ENCODE results near the gene CAPZA1. TPM values are rescaled to one million over a fixed set of nuclear protein-coding genes. Genes with fewer than 3 reads are reported as not detected.

CAPZA1 gene
- total RNA-seq, 1 experiment from 2014 or later = 273 TPM

GRCh38 chr1:112599477-112599876 is 20.2 kb upstream of the CAPZA1 start:
- CTCF ChIA-PET = no interaction called here
- no peaks in the 10 kb centered on the region for H3K4me1 ChIP-seq (ENCODE audit: insufficient read depth, low read length)

DNA sequence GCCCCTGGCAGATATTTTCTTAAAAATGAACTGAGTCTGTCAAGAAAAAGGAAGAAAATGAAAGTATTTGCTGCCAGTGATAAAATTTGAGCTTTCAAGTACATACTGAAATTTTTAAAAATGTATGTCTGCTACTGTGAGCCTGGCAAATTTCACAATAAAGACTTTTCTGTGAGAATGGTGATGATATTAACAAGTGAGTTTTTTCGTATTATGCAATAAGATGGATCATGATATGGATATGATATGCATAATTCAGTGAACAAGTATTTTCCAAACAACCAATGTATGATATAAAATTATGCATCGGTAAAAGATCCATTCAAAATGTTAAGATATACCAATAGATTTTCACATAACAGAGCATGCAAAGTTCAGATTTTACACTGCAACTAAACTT is 16.6 kb upstream of the CAPZA1 start:
- no peak overlapping the region for H2AFZ ChIP-seq (ENCODE audit: low read length)
- no peak overlapping the region for H3K27ac ChIP-seq (ENCODE audit: low read length)
- H3K79me2 ChIP-seq (ENCODE audit: low read length) = no peaks in the 10 kb centered on the region
- H3K4me2 ChIP-seq (ENCODE audit: low read length) = no peak overlapping the region
- no peaks in the 10 kb centered on the region for H3K9me2 ChIP-seq (replicated peaks; ENCODE audit: low read length)
- H3K36me3 ChIP-seq (ENCODE audit: low read depth, low read length) = peaks cover 19% of the 10 kb centered on the region
- H3K9ac ChIP-seq (ENCODE audit: low read length) = no peak overlapping the region
- BruUV-seq (replicated peaks) = no TSS peak
- no peak overlapping the region for H3K4me3 ChIP-seq (ENCODE audit: low read length)
- H3K27me3 ChIP-seq (ENCODE audit: low read length) = no peaks in the 10 kb centered on the region
- ChIA-PET POLR2A (ENCODE audit: unreplicated experiment) (no interaction called here), CTCF (no interaction called here)
- no peaks in the 10 kb centered on the region for H4K20me1 ChIP-seq (ENCODE audit: low read length)
- H3K9me3 ChIP-seq (ENCODE audit: low read length) = no peaks in the 10 kb centered on the region
- ATAC-seq = no peak
- H3K4me1 ChIP-seq (ENCODE audit: insufficient read depth, low read length) = no peaks in the 10 kb centered on the region
- no peak for DNase-seq
- TF ChIP-seq EZH2 (IDR thresholded peaks at IDR 0.05; ENCODE audit: low read length, unreplicated experiment) (no peak), CTCF (conservative IDR thresholded peaks at IDR 0.05; ENCODE audit: low read depth, low read length) (no peak), EZH2phosphoT487 (IDR thresholded peaks at IDR 0.05; ENCODE audit: borderline replicate concordance, low read length) (no peak)
- H3F3A ChIP-seq (ENCODE audit: low read length, unreplicated experiment) = no peaks in the 10 kb centered on the region
- intact Hi-C loops (cut with micrococcal nuclease) = no loop called here

More at GRCh38 chr1:112599477-112599876, 20.2 kb upstream of the CAPZA1 start:
- no peak overlapping the region for H3K4me2 ChIP-seq (ENCODE audit: low read length)
- H3K9me3 ChIP-seq (ENCODE audit: low read length) = no peaks in the 10 kb centered on the region
- no peaks in the 10 kb centered on the region for H3K9me2 ChIP-seq (replicated peaks; ENCODE audit: low read length)
- ATAC-seq (no peak), DNase-seq (no peak)
- no peaks in the 10 kb centered on the region for H4K20me1 ChIP-seq (ENCODE audit: low read length)
- intact Hi-C loops (cut with micrococcal nuclease) = loop anchor here (5.0 kb wide), 1 partner anchor 57 kb away; no protein-coding TSS in a partner anchor
- no peaks in the 10 kb centered on the region for H3K27me3 ChIP-seq (ENCODE audit: low read length)
- H2AFZ ChIP-seq (ENCODE audit: low read length) = no peak overlapping the region
- no peaks in the 10 kb centered on the region for H3K79me2 ChIP-seq (ENCODE audit: low read length)
- BruUV-seq (replicated peaks) = no TSS peak
- no peak overlapping the region for H3K9ac ChIP-seq (ENCODE audit: low read length)
- no peak overlapping the region for H3K27ac ChIP-seq (ENCODE audit: low read length)
- no peaks in the 10 kb centered on the region for H3F3A ChIP-seq (ENCODE audit: low read length, unreplicated experiment)
- peaks cover 18% of the 10 kb centered on the region for H3K36me3 ChIP-seq (ENCODE audit: low read depth, low read length)
- POLR2A ChIA-PET (ENCODE audit: unreplicated experiment) = no interaction called here
- no peak for TF ChIP-seq CTCF (conservative IDR thresholded peaks at IDR 0.05; ENCODE audit: low read depth, low read length)
- no peak for TF ChIP-seq EZH2 (IDR thresholded peaks at IDR 0.05; ENCODE audit: low read length, unreplicated experiment)
- no peak for TF ChIP-seq EZH2phosphoT487 (IDR thresholded peaks at IDR 0.05; ENCODE audit: borderline replicate concordance, low read length)
- no peak overlapping the region for H3K4me3 ChIP-seq (ENCODE audit: low read length)

DNA sequence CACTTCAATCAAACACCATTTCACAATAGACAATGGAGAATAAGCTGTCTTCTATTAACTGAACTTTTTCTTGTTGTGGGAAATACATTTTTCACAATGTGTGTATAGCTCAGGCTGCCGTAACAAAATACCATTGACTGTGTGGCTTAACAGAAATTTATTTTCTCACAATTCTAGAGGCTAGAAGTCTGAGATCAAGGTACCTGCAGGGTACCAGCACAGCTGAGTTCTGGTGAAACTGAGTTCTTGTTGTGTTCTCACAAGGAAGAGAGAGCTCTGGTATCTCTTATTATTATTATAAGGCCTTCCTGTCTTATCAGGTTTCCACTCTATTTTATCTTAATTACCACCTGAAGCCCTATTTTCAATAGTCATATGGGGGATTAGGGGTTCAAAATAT is 16.1 kb upstream of the CAPZA1 start:
- CTCF ChIA-PET = no interaction called here
- no peaks in the 10 kb centered on the region for H3K79me2 ChIP-seq (ENCODE audit: low read length)
- no peak overlapping the region for H2AFZ ChIP-seq (ENCODE audit: low read length)
- ATAC-seq = no peak
- BruUV-seq (replicated peaks) = no TSS peak
- no peak overlapping the region for H3K9ac ChIP-seq (ENCODE audit: low read length)
- POLR2A ChIA-PET (ENCODE audit: unreplicated experiment) = no interaction called here
- H3K27ac ChIP-seq (ENCODE audit: low read length) = no peak overlapping the region
- H3K4me3 ChIP-seq (ENCODE audit: low read length) = no peak overlapping the region
- H3K36me3 ChIP-seq (ENCODE audit: low read depth, low read length) = peaks cover 18% of the 10 kb centered on the region
- intact Hi-C loops (cut with micrococcal nuclease) = no loop called here
- no peaks in the 10 kb centered on the region for H4K20me1 ChIP-seq (ENCODE audit: low read length)
- no peaks in the 10 kb centered on the region for H3K9me3 ChIP-seq (ENCODE audit: low read length)
- TF ChIP-seq EZH2phosphoT487 (IDR thresholded peaks at IDR 0.05; ENCODE audit: borderline replicate concordance, low read length) = no peak
- TF ChIP-seq CTCF (conservative IDR thresholded peaks at IDR 0.05; ENCODE audit: low read depth, low read length) = no peak
- TF ChIP-seq EZH2 (IDR thresholded peaks at IDR 0.05; ENCODE audit: low read length, unreplicated experiment) = no peak
- no peaks in the 10 kb centered on the region for H3K9me2 ChIP-seq (replicated peaks; ENCODE audit: low read length)
- H3K4me2 ChIP-seq (ENCODE audit: low read length) = no peak overlapping the region
- DNase-seq = no peak
- H3K27me3 ChIP-seq (ENCODE audit: low read length) = no peaks in the 10 kb centered on the region
- H3K4me1 ChIP-seq (ENCODE audit: insufficient read depth, low read length) = no peaks in the 10 kb centered on the region
- H3F3A ChIP-seq (ENCODE audit: low read length, unreplicated experiment) = no peaks in the 10 kb centered on the region

Data from PC-3 (cell line).